ENCODE data around the gene IDH3G. TPM values are rescaled to one million over a fixed set of nuclear protein-coding genes. Genes with fewer than 3 reads are reported as not detected.

The IDH3G gene
- total RNA-seq, 2 experiments from 2014 or later = 46.8 to 47.3 TPM

DNA sequence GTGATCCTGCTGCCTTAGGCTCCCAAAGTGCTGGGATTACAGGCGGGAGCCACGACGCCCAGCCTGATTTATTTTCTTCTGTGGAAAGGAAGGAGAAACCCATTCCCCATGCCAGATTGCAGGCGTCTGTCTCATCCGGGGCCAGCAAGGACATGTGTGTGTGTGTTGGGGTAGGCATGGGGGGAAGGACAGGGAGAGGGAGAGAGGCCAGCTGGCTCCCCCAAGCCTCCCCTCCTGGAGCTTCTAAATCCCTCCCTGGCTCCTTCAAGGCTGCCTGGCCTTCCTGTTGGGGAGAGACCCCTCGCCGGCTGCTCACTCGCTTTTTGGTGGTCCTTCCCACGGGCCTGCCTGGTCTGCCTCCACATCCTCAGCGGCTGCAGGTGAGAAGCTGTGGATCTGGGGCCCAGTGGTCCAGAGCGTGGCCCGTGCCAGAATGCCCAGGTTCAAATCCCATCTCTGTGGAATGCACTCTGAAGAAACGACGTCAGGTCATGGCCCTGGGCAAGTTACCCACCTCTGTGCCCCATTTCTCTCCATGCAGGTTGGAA, 31.5 kb downstream of the IDH3G start:
- ATAC-seq (ENCODE audit: poor library complexity) (no peak), DNase-seq (peak in 2 of 14 experiments; percentile 2 to 6)
- Mint-ChIP-seq H3K27ac (no peak overlapping the region), H3K4me3 (no peak overlapping the region), H3K9me3 (no peaks in the 10 kb centered on the region), H3K27me3 (no peaks in the 10 kb centered on the region), H3K4me1 (ENCODE audit: low read depth) (peaks cover 4% of the 10 kb centered on the region), H3K36me3 (ENCODE audit: low read depth) (no peaks in the 10 kb centered on the region)
- peaks cover 5% of the 10 kb centered on the region for H3K4me1 ChIP-seq (ENCODE audit: insufficient read depth, low read length)
- H3K36me3 ChIP-seq (ENCODE audit: insufficient read depth, low read length) = no peaks in the 10 kb centered on the region
- ChIA-PET POLR2A (no interaction called here), CTCF (no interaction called here)
- no peaks in the 10 kb centered on the region for H3K27me3 ChIP-seq (ENCODE audit: control insufficient read depth in 1 of 2, insufficient read depth in 2 of 2, low read length in 2 of 2)
- no peaks in the 10 kb centered on the region for H3K9me3 ChIP-seq (ENCODE audit: control insufficient read depth in 1 of 2, insufficient read depth in 1 of 2, low read length in 2 of 2)
- no peak for TF ChIP-seq CTCF (IDR thresholded peaks at IDR 0.05)
- H3K27ac ChIP-seq (ENCODE audit: low read depth in 1 of 2, low read length in 2 of 2) = no peak overlapping the region
- no peak overlapping the region for H3K4me3 ChIP-seq (ENCODE audit: low read length)
- intact Hi-C loops (cut with DNase I, micrococcal nuclease) = loop anchor here in 1 of 2 experiments (10.0 kb wide), 1 partner anchor 122 kb away; the partner anchor contains the start of gene L1CAM

- H3K9me3 Mint-ChIP-seq = no peaks in the 10 kb centered on the region
- intact Hi-C loops (cut with DNase I, micrococcal nuclease) = loop anchor here in 1 of 2 experiments (10.0 kb wide), 1 partner anchor 123 kb away; the partner anchor contains the start of gene L1CAM
- no peaks in the 10 kb centered on the region for H3K27me3 Mint-ChIP-seq
- no peak for TF ChIP-seq CTCF (IDR thresholded peaks at IDR 0.05)
- Histone ChIP-seq H3K36me3 (ENCODE audit: insufficient read depth, low read length) (no peaks in the 10 kb centered on the region), H3K9me3 (ENCODE audit: control insufficient read depth in 1 of 2, insufficient read depth in 1 of 2, low read length in 2 of 2) (no peaks in the 10 kb centered on the region), H3K4me3 (ENCODE audit: low read length) (no peak overlapping the region), H3K27me3 (ENCODE audit: control insufficient read depth in 1 of 2, insufficient read depth in 2 of 2, low read length in 2 of 2) (no peaks in the 10 kb centered on the region), H3K27ac (ENCODE audit: low read depth in 1 of 2, low read length in 2 of 2) (no peak overlapping the region), H3K4me1 (ENCODE audit: insufficient read depth, low read length) (peaks cover 5% of the 10 kb centered on the region)
- DNase-seq (no peak), ATAC-seq (ENCODE audit: poor library complexity) (no peak)
- ChIA-PET POLR2A (no interaction called here), CTCF (no interaction called here)
- H3K36me3 Mint-ChIP-seq (ENCODE audit: low read depth) = no peaks in the 10 kb centered on the region
- peaks cover 4% of the 10 kb centered on the region for H3K4me1 Mint-ChIP-seq (ENCODE audit: low read depth)
- no peak overlapping the region for H3K27ac Mint-ChIP-seq
- H3K4me3 Mint-ChIP-seq = no peak overlapping the region
Measured at GRCh38 chrX:153761863-153762262, 32.3 kb downstream of the IDH3G start.

GRCh38 chrX:153755136-153755535, 39.0 kb downstream of the IDH3G start:
- ATAC-seq (ENCODE audit: poor library complexity) (no peak), DNase-seq (peak in 1 of 14 experiments; percentile 20)
- Histone ChIP-seq H3K27me3 (ENCODE audit: control insufficient read depth in 1 of 2, insufficient read depth in 2 of 2, low read length in 2 of 2) (no peaks in the 10 kb centered on the region), H3K27ac (ENCODE audit: low read depth in 1 of 2, low read length in 2 of 2) (no peak overlapping the region), H3K4me3 (ENCODE audit: low read length) (no peak overlapping the region), H3K4me1 (ENCODE audit: insufficient read depth, low read length) (no peaks in the 10 kb centered on the region), H3K9me3 (ENCODE audit: control insufficient read depth in 1 of 2, insufficient read depth in 1 of 2, low read length in 2 of 2) (no peaks in the 10 kb centered on the region), H3K36me3 (ENCODE audit: insufficient read depth, low read length) (no peaks in the 10 kb centered on the region)
- no peak overlapping the region for H3K4me3 Mint-ChIP-seq
- no peak for TF ChIP-seq CTCF (IDR thresholded peaks at IDR 0.05)
- H3K27me3 Mint-ChIP-seq = no peaks in the 10 kb centered on the region
- H3K36me3 Mint-ChIP-seq (ENCODE audit: low read depth) = no peaks in the 10 kb centered on the region
- ChIA-PET POLR2A (no interaction called here), CTCF (no interaction called here)
- H3K4me1 Mint-ChIP-seq (ENCODE audit: low read depth) = no peaks in the 10 kb centered on the region
- H3K27ac Mint-ChIP-seq = no peak overlapping the region
- intact Hi-C loops (cut with DNase I, micrococcal nuclease) = loop anchor here in 1 of 2 experiments (10.0 kb wide), 1 partner anchor 70 kb away; the partner anchor contains the start of gene SLC6A8
- no peaks in the 10 kb centered on the region for H3K9me3 Mint-ChIP-seq

Data from CD4-positive, alpha-beta T cell (primary cell).